Neural progenitor cell (in vitro differentiated cells): ENCODE results near the gene UCHL5. TPM values are rescaled to one million over a fixed set of nuclear protein-coding genes. Genes with fewer than 3 reads are reported as not detected.

Experiments
- DNase-seq: peaks from one replicate; pipeline ENCODE4 v3.0.0-alpha.2; 2016; ENCODE audit warnings: low spot score
- H2AFZ ChIP-seq: fragments of 200-600 bp; sonication (generic); replicated peaks from 2 replicates; pipeline ENCODE4 v1.6.1; 2016; ENCODE audit warnings: antibody characterized with exemption
- H3F3A ChIP-seq: fragments of 200-600 bp; sonication (generic); 2 replicates; pipeline ENCODE4 v1.6.1; 2016; ENCODE audit warnings: antibody characterized with exemption, low read depth
- H3K27ac ChIP-seq: fragments of 200-600 bp; sonication (generic); 2 replicates; pipeline ENCODE4 v1.5.1; 2016; ENCODE audit warnings: mild to moderate bottlenecking
- H3K27me3 ChIP-seq: fragments of 200-600 bp; sonication (generic); 2 replicates; pipeline ENCODE4 v1.6.1; 2016; ENCODE audit warnings: mild to moderate bottlenecking, moderate library complexity
- H3K36me3 ChIP-seq: fragments of 200-600 bp; sonication (generic); 2 replicates; pipeline ENCODE4 v1.5.1; 2016
- H3K4me1 ChIP-seq: fragments of 200-600 bp; sonication (generic); 2 replicates; pipeline ENCODE4 v1.6.1; 2016; ENCODE audit warnings: mixed run types
- H3K4me2 ChIP-seq: fragments of 200-600 bp; sonication (generic); 2 replicates; pipeline ENCODE4 v1.6.1; 2016
- H3K4me3 ChIP-seq: fragments of 200-600 bp; sonication (generic); 2 replicates; pipeline ENCODE4 v1.5.1; 2016
- H3K79me2 ChIP-seq: fragments of 200-600 bp; sonication (generic); 2 replicates; pipeline ENCODE4 v1.6.1; 2016; ENCODE audit warnings: low read depth
- H3K9ac ChIP-seq: fragments of 200-600 bp; sonication (generic); 2 replicates; pipeline ENCODE4 v1.6.1; 2016
- H3K9me3 ChIP-seq: fragments of 200-600 bp; sonication (generic); 2 replicates; pipeline ENCODE4 v1.5.1; 2016; ENCODE audit warnings: low read depth
- H4K20me1 ChIP-seq: fragments of 200-600 bp; sonication (generic); 2 replicates; pipeline ENCODE4 v1.6.1; 2016; ENCODE audit warnings: low read depth
- H3K27ac Mint-ChIP-seq: 3 replicates; pipeline ENCODE4 v1.8.0; 2021; ENCODE audit warnings: mixed read lengths
- H3K27me3 Mint-ChIP-seq: 2 replicates; pipeline ENCODE4 v1.8.0; 2022; ENCODE audit warnings: low read depth, mild to moderate bottlenecking, inconsistent platforms, moderate library complexity, mixed read lengths; ENCODE audit not compliant: insufficient read depth
- H3K36me3 Mint-ChIP-seq: 3 replicates; pipeline ENCODE4 v1.8.0; 2021; ENCODE audit warnings: mixed read lengths
- H3K4me1 Mint-ChIP-seq: 3 replicates; pipeline ENCODE4 v1.8.0; 2021; ENCODE audit warnings: mixed read lengths
- H3K4me3 Mint-ChIP-seq: 3 replicates; pipeline ENCODE4 v1.8.0; 2021; ENCODE audit warnings: mild to moderate bottlenecking, moderate library complexity, mixed read lengths
- H3K9me3 Mint-ChIP-seq: 3 replicates; pipeline ENCODE4 v1.8.0; 2020; ENCODE audit warnings: mixed read lengths
- EZH2 ChIP-seq: fragments of 200-600 bp; sonication (generic); IDR thresholded peaks from 2 replicates; pipeline ENCODE4 v1.6.1; 2017; ENCODE audit warnings: antibody characterized with exemption, mild to moderate bottlenecking, moderate library complexity
- EZH2phosphoT487 ChIP-seq: fragments of 200-600 bp; sonication (generic); IDR thresholded peaks from 2 replicates; pipeline ENCODE4 v1.6.1; 2017; ENCODE audit warnings: antibody characterized with exemption
- total RNA-seq: library from RNA; depleted of rRNA; stranded (reverse); fragments of >200 nt; gene quantifications from 2 replicates; pipeline ENCODE4 v1.2.3, GENCODE V29; 2015; ENCODE audit warnings: low replicate concordance
- TF ChIP-seq, protein P1 (sequence below): fragments of 200-600 bp; sonication (generic); IDR thresholded peaks from 2 replicates; pipeline ENCODE4 v1.5.1; 2017; ENCODE audit warnings: antibody characterized with exemption, mild to moderate bottlenecking

The UCHL5 gene
- total RNA-seq, 1 donor from 2014 or later: 49.4 TPM

DNA sequence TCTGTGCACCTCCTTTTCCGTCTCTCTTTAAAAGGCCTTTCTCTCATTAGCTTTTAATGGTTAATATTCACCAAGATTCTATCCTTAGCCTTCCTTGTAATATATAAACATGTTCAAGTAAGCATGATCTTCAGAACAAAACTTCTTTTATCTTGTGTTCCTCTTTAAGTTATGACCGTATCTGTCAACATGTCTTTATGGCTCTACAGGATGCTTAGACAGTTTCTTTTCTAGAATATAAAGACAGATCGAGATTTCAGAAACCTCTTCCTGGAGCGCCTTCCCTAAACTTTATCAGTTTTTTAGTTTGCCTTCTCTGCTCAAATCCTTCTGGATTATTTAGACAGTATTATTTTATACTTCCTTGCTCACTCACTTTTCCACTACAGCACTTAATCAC, 7.4 kb upstream of the UCHL5 start:
- H3K36me3 Mint-ChIP-seq: peaks cover 27% of the 10 kb centered on the region
- H3F3A ChIP-seq: no peaks in the 10 kb centered on the region
- DNase-seq: no peak
- H3K27ac Mint-ChIP-seq: no peak overlapping the region
- H3K79me2 ChIP-seq: peaks cover 98% of the 10 kb centered on the region
- TF ChIP-seq EZH2phosphoT487: no peak
- no peak for TF ChIP-seq EZH2
- TF ChIP-seq, protein P1, sequence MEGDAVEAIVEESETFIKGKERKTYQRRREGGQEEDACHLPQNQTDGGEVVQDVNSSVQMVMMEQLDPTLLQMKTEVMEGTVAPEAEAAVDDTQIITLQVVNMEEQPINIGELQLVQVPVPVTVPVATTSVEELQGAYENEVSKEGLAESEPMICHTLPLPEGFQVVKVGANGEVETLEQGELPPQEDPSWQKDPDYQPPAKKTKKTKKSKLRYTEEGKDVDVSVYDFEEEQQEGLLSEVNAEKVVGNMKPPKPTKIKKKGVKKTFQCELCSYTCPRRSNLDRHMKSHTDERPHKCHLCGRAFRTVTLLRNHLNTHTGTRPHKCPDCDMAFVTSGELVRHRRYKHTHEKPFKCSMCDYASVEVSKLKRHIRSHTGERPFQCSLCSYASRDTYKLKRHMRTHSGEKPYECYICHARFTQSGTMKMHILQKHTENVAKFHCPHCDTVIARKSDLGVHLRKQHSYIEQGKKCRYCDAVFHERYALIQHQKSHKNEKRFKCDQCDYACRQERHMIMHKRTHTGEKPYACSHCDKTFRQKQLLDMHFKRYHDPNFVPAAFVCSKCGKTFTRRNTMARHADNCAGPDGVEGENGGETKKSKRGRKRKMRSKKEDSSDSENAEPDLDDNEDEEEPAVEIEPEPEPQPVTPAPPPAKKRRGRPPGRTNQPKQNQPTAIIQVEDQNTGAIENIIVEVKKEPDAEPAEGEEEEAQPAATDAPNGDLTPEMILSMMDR: no peak
- no peak overlapping the region for H3K4me3 ChIP-seq
- H3K9me3 Mint-ChIP-seq: peaks cover 8% of the 10 kb centered on the region
- no peak overlapping the region for H3K4me3 Mint-ChIP-seq
- H3K27me3 Mint-ChIP-seq: no peaks in the 10 kb centered on the region
- no peak overlapping the region for H3K4me2 ChIP-seq
- H3K9ac ChIP-seq: no peak overlapping the region
- peaks cover 5% of the 10 kb centered on the region for H3K4me1 Mint-ChIP-seq
- H2AFZ ChIP-seq: no peak overlapping the region
- no peak overlapping the region for H3K27ac ChIP-seq
- no peaks in the 10 kb centered on the region for H3K9me3 ChIP-seq
- peaks cover 94% of the 10 kb centered on the region for H4K20me1 ChIP-seq
- no peaks in the 10 kb centered on the region for H3K36me3 ChIP-seq
- peaks cover 2% of the 10 kb centered on the region for H3K4me1 ChIP-seq
- no peaks in the 10 kb centered on the region for H3K27me3 ChIP-seq

GRCh38 chr1:193065954-193066353, 6.8 kb upstream of the UCHL5 start:
- H3K4me3 Mint-ChIP-seq: no peak overlapping the region
- Histone ChIP-seq H3F3A (no peaks in the 10 kb centered on the region), H3K27ac (no peak overlapping the region), H3K36me3 (no peaks in the 10 kb centered on the region), H3K4me1 (peaks cover 8% of the 10 kb centered on the region), H4K20me1 (peaks cover 95% of the 10 kb centered on the region), H3K4me3 (no peak overlapping the region), H3K79me2 (peaks cover 98% of the 10 kb centered on the region), H3K9ac (no peak overlapping the region), H3K4me2 (no peak overlapping the region), H3K9me3 (no peaks in the 10 kb centered on the region), H2AFZ (no peak overlapping the region), H3K27me3 (no peaks in the 10 kb centered on the region)
- no peak for TF ChIP-seq EZH2
- H3K36me3 Mint-ChIP-seq: peaks cover 27% of the 10 kb centered on the region
- H3K4me1 Mint-ChIP-seq: peaks cover 10% of the 10 kb centered on the region
- peaks cover 8% of the 10 kb centered on the region for H3K9me3 Mint-ChIP-seq
- DNase-seq: no peak
- H3K27me3 Mint-ChIP-seq: no peaks in the 10 kb centered on the region
- no peak overlapping the region for H3K27ac Mint-ChIP-seq

DNA sequence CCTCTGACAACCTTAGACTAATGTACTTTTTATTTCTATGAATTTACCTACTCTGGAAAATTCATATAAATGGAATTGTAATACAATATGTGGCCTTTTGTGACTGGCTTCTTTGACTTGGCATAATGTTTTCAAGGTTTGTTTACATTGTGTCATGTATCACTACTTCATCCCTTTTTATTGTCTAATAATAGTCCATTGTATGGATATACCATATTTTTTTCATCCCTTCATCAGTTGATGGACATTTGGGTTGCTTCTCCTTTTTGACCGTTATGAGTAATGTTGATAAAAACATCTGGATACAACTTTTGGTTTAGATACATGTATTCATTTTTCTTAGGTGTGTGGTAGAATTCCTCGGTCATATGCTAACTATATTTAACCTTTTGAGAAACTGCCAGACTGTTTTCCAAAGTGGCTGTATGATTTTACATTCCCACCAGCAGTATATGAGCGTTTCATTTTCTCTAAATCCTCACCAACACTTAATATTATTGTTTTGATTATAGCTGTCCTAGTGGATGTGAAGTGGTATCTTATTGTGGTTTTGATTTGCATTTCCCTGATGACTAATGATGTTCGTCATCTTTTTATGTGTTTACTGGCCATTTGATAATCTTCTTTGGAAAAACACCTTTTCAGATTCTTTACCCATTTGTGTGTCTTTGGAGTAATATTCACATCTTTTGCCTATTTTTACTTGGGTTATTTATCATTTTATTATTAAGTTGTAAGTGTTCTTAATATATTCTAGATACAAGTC, 3.7 kb upstream of the UCHL5 start:
- Mint-ChIP-seq H3K36me3 (peaks cover 25% of the 10 kb centered on the region), H3K27ac (no peak overlapping the region), H3K27me3 (peaks cover 6% of the 10 kb centered on the region), H3K4me3 (peak overlapping the region; percentile 37), H3K4me1 (peaks cover 14% of the 10 kb centered on the region), H3K9me3 (peaks cover 8% of the 10 kb centered on the region)
- Histone ChIP-seq H3K27ac (no peak overlapping the region), H4K20me1 (peaks cover 71% of the 10 kb centered on the region), H3K27me3 (no peaks in the 10 kb centered on the region), H3K36me3 (no peaks in the 10 kb centered on the region), H3K79me2 (peaks cover 90% of the 10 kb centered on the region), H3K9me3 (no peaks in the 10 kb centered on the region), H2AFZ (no peak overlapping the region), H3K4me2 (no peak overlapping the region), H3K9ac (no peak overlapping the region), H3K4me1 (peaks cover 10% of the 10 kb centered on the region), H3K4me3 (no peak overlapping the region), H3F3A (peaks cover 13% of the 10 kb centered on the region)
- no peak for DNase-seq
- TF ChIP-seq, protein P1: no peak
- TF ChIP-seq EZH2phosphoT487 (no peak), EZH2 (no peak)

- DNase-seq: no peak
- Histone ChIP-seq H3K79me2 (peaks cover 92% of the 10 kb centered on the region), H4K20me1 (peaks cover 54% of the 10 kb centered on the region), H3K36me3 (no peaks in the 10 kb centered on the region), H3K4me3 (peak overlapping the region; percentile 78), H3K4me1 (peaks cover 10% of the 10 kb centered on the region), H2AFZ (no peak overlapping the region), H3K27ac (no peak overlapping the region), H3F3A (peaks cover 13% of the 10 kb centered on the region), H3K9ac (peak overlapping the region; percentile 86), H3K4me2 (peak overlapping the region; percentile 98), H3K9me3 (no peaks in the 10 kb centered on the region), H3K27me3 (no peaks in the 10 kb centered on the region)
- peaks cover 23% of the 10 kb centered on the region for H3K4me1 Mint-ChIP-seq
- peaks cover 17% of the 10 kb centered on the region for H3K36me3 Mint-ChIP-seq
- H3K27ac Mint-ChIP-seq: no peak overlapping the region
- H3K4me3 Mint-ChIP-seq: peak overlapping the region; percentile 99
- TF ChIP-seq EZH2 (no peak), EZH2phosphoT487 (no peak)
- TF ChIP-seq, protein P1: no peak
- H3K27me3 Mint-ChIP-seq: peaks cover 6% of the 10 kb centered on the region
- H3K9me3 Mint-ChIP-seq: peaks cover 8% of the 10 kb centered on the region
These were observed 1.8 kb upstream of the UCHL5 start for GRCh38 chr1:193060938-193061337.
